IMR-90 (cell line): ENCODE data around the gene STEAP1. TPM values are rescaled to one million over a fixed set of nuclear protein-coding genes. Genes with fewer than 3 reads are reported as not detected.

Experiments
- ATAC-seq: fragments of 200-7000 bp; cut with Tn5 transposase; 2 replicates; pipeline ENCODE4 v1.9.1; 2020; ENCODE audit warnings: low read depth, mild to moderate bottlenecking, moderate library complexity
- BruUV-seq: library from RNA; stranded (reverse); fragments of 400-500 nt; replicated peaks from 2 replicates; lab custom pipeline; 2021; lab: Mats Ljungman, UMichigan
- CTCF ChIA-PET: fragments of 300-600 bp; formaldehyde crosslinking; extraction: SDS; loops from one replicate; lab custom pipeline; 2021; ENCODE audit warnings: antibody characterized with exemption; lab: Yijun Ruan, JAX
- POLR2A ChIA-PET: fragments of 300-600 bp; sonication (Branson Sonifier 250); formaldehyde crosslinking; loops from one replicate; lab custom pipeline; 2022; ENCODE audit warnings: antibody characterized with exemption; ENCODE audit not compliant: unreplicated experiment; lab: Charles Lee
- DNase-seq: peaks from one replicate; pipeline ENCODE4 v3.0.0; 2013
- H2AFZ ChIP-seq: replicated peaks from 2 replicates; pipeline ENCODE3; 2013; ENCODE audit warnings: low read length, mild to moderate bottlenecking; ENCODE audit not compliant: poor library complexity
- H2AK5ac ChIP-seq: 2 replicates; pipeline ENCODE4 v1.6.1; 2013; ENCODE audit warnings: low read depth, low read length, inconsistent platforms
- H2AK9ac ChIP-seq: replicated peaks from 2 replicates; pipeline ENCODE3; 2013; ENCODE audit warnings: mild to moderate bottlenecking, low read depth, low read length, moderate library complexity; ENCODE audit not compliant: poor library complexity
- H2BK120ac ChIP-seq: 2 replicates; pipeline ENCODE4 v1.6.1; 2013; ENCODE audit warnings: low read depth, low read length, inconsistent platforms
- H2BK15ac ChIP-seq: 3 replicates; pipeline ENCODE4 v1.6.1; 2013; ENCODE audit warnings: low read depth, low read length, inconsistent platforms
- H2BK20ac ChIP-seq: 2 replicates; pipeline ENCODE4 v1.6.1; 2013; ENCODE audit warnings: low read depth, mild to moderate bottlenecking, inconsistent platforms, low read length, moderate library complexity
- H2BK5ac ChIP-seq: 2 replicates; pipeline ENCODE4 v1.6.1; 2013; ENCODE audit warnings: mild to moderate bottlenecking, low read depth, low read length, inconsistent platforms; ENCODE audit not compliant: poor library complexity, severe bottlenecking
- H3K14ac ChIP-seq: replicated peaks from 2 replicates; pipeline ENCODE4 v1.6.1; 2013; ENCODE audit warnings: low read depth, low read length, inconsistent platforms
- H3K18ac ChIP-seq: 2 replicates; pipeline ENCODE4 v1.6.1; 2013; ENCODE audit warnings: low read depth, low read length, control low read depth
- H3K23ac ChIP-seq: 2 replicates; pipeline ENCODE4 v1.6.1; 2013; ENCODE audit warnings: low read depth, low read length, inconsistent platforms
- H3K27ac ChIP-seq: 2 replicates; pipeline ENCODE4 v1.5.1; 2013; ENCODE audit warnings: mild to moderate bottlenecking, control low read depth, low read length; ENCODE audit not compliant: insufficient read depth
- H3K27me3 ChIP-seq: 2 replicates; pipeline ENCODE4 v1.6.1; 2013; ENCODE audit warnings: low read length; ENCODE audit not compliant: control insufficient read depth, insufficient read depth
- H3K36me3 ChIP-seq: 2 replicates; pipeline ENCODE4 v1.6.1; 2013; ENCODE audit warnings: low read length, mixed read lengths; ENCODE audit not compliant: control insufficient read depth, insufficient read depth
- H3K4ac ChIP-seq: 2 replicates; pipeline ENCODE4 v1.6.1; 2013; ENCODE audit warnings: low read depth, low read length, inconsistent platforms
- H3K4me1 ChIP-seq: 2 replicates; pipeline ENCODE4 v1.6.1; 2013; ENCODE audit warnings: low read length, mixed read lengths; ENCODE audit not compliant: control insufficient read depth, insufficient read depth
- H3K4me2 ChIP-seq: 2 replicates; pipeline ENCODE4 v1.6.1; 2013; ENCODE audit warnings: low read depth, mild to moderate bottlenecking, control low read depth, low read length, moderate library complexity
- H3K4me3 ChIP-seq: 2 replicates; pipeline ENCODE4 v1.5.1; 2013; ENCODE audit warnings: low read depth, mild to moderate bottlenecking, control low read depth, low read length, moderate library complexity; ENCODE audit not compliant: insufficient read depth
- H3K56ac ChIP-seq: 2 replicates; pipeline ENCODE4 v1.6.1; 2013; ENCODE audit warnings: low read length, inconsistent platforms; ENCODE audit not compliant: insufficient read depth; ENCODE audit errors: extremely low read depth
- H3K79me1 ChIP-seq, 2 experiments: 2 replicates each; pipeline ENCODE4 v1.6.1; 2013; ENCODE audit warnings: low read length in 2 of 2, inconsistent platforms in 1 of 2, low read depth in 1 of 2
- H3K9ac ChIP-seq: 2 replicates; pipeline ENCODE4 v1.6.1; 2013; ENCODE audit warnings: low read depth, low read length, control low read depth
- H3K9me1 ChIP-seq: 2 replicates; pipeline ENCODE4 v1.6.1; 2013; ENCODE audit warnings: low read length, inconsistent platforms; ENCODE audit not compliant: insufficient read depth
- H3K9me3 ChIP-seq: 2 replicates; pipeline ENCODE4 v1.6.1; 2013; ENCODE audit warnings: low read length; ENCODE audit not compliant: control insufficient read depth, insufficient read depth
- H4K20me1 ChIP-seq: 2 replicates; pipeline ENCODE4 v1.6.1; 2013; ENCODE audit warnings: low read length, inconsistent platforms; ENCODE audit not compliant: insufficient read depth
- H4K5ac ChIP-seq: 2 replicates; pipeline ENCODE4 v1.6.1; 2013; ENCODE audit warnings: mild to moderate bottlenecking, low read depth, low read length, control low read depth
- H4K8ac ChIP-seq, 2 experiments: 2 replicates each; pipeline ENCODE4 v1.6.1; 2013; ENCODE audit warnings: low read depth in 2 of 2, low read length in 2 of 2, control low read depth in 1 of 2, inconsistent platforms in 1 of 2
- H4K91ac ChIP-seq: 2 replicates; pipeline ENCODE4 v1.6.1; 2013; ENCODE audit warnings: low read depth, low read length, inconsistent platforms; ENCODE audit not compliant: insufficient read depth
- MXI1 ChIP-seq: IDR thresholded peaks from 2 replicates; pipeline ENCODE4 v1.6.1; 2012; ENCODE audit warnings: low read depth, mild to moderate bottlenecking, low read length, moderate library complexity, borderline replicate concordance
- dilution Hi-C: fragments of 300-500 bp; cut with HindIII; formaldehyde crosslinking; loops from one replicate; pipeline ENCODE4 v1.14.3; 2018; ENCODE audit warnings: low sequenced_read_pairs; ENCODE audit not compliant: unreplicated experiment
- in situ Hi-C: fragments of 300-500 bp; cut with MboI; formaldehyde crosslinking; loops from 3 replicates; pipeline ENCODE4 v1.14.3; 2019; ENCODE audit warnings: low sequenced_read_pairs, inconsistent platforms, mixed read lengths
- intact Hi-C: fragments of 100-400 bp; cut with micrococcal nuclease; formaldehyde crosslinking; loops from 2 replicates; pipeline ENCODE4 v1.10.0; 2022
- polyA plus RNA-seq, 3 experiments: library from polyadenylated mRNA; depleted of rRNA; stranded (reverse); fragments of >200 nt; gene quantifications; 2 replicates each; pipeline ENCODE4 v1.2.3, GENCODE V29; 2012; ENCODE audit warnings: low replicate concordance in 1 of 3
- total RNA-seq: library from RNA; depleted of rRNA; stranded (reverse); fragments of >200 nt; gene quantifications from 2 replicates; pipeline ENCODE4 v1.2.3, GENCODE V29; 2012

The STEAP1 gene
- total and polyA plus RNA-seq, 2 of the 4 experiments (the other 2 are of a cell fraction): 3.9 to 5.2 TPM

- no peaks in the 10 kb centered on the region for H3K79me1 ChIP-seq
- H2AK5ac ChIP-seq: no peak overlapping the region
- no peak overlapping the region for H4K8ac ChIP-seq
- no peak for TF ChIP-seq MXI1
- no peaks in the 10 kb centered on the region for H4K20me1 ChIP-seq
- H3K4me1 ChIP-seq: no peaks in the 10 kb centered on the region
- in situ Hi-C loops: no loop called here
- dilution Hi-C loops: no loop called here
- BruUV-seq: no TSS peak
- H2BK15ac ChIP-seq: no peak overlapping the region
- H3K18ac ChIP-seq: no peak overlapping the region
- H4K91ac ChIP-seq: no peak overlapping the region
- no peak overlapping the region for H2AFZ ChIP-seq
- no peak overlapping the region for H3K27ac ChIP-seq
- H3K4me2 ChIP-seq: no peak overlapping the region
- DNase-seq (no peak), ATAC-seq (no peak)
- H3K9me3 ChIP-seq: no peaks in the 10 kb centered on the region
- no peak overlapping the region for H3K56ac ChIP-seq
- POLR2A ChIA-PET: no interaction called here
- intact Hi-C loops: no loop called here
- H2AK9ac ChIP-seq: no peak overlapping the region
- no peak overlapping the region for H2BK5ac ChIP-seq
- no peak overlapping the region for H3K9ac ChIP-seq
- no peak overlapping the region for H3K14ac ChIP-seq
- CTCF ChIA-PET: no interaction called here
- no peak overlapping the region for H2BK120ac ChIP-seq
- no peaks in the 10 kb centered on the region for H3K27me3 ChIP-seq
- no peak overlapping the region for H4K5ac ChIP-seq
- no peaks in the 10 kb centered on the region for H3K9me1 ChIP-seq
- H3K36me3 ChIP-seq: no peaks in the 10 kb centered on the region
- no peak overlapping the region for H3K4me3 ChIP-seq
- no peak overlapping the region for H3K4ac ChIP-seq
- H3K23ac ChIP-seq: no peak overlapping the region
- H2BK20ac ChIP-seq: no peak overlapping the region
Measured at GRCh38 chr7:90187507-90188050, 33.3 kb downstream of the STEAP1 start.
